HepG2 (cell line): ENCODE results near the gene WNK4. TPM values are rescaled to one million over a fixed set of nuclear protein-coding genes. Genes with fewer than 3 reads are reported as not detected.

Experiments
- ATAC-seq: fragments of 200-7000 bp; cut with Tn5 transposase; 3 replicates; pipeline ENCODE4 v1.9.1; 2020; ENCODE audit warnings: mild to moderate bottlenecking, moderate library complexity
- BruUV-seq: library from RNA; stranded (reverse); fragments of 400-500 nt; replicated peaks from 2 replicates; lab custom pipeline; 2021; lab: Mats Ljungman, UMichigan
- CTCF ChIA-PET: fragments of 300-600 bp; formaldehyde crosslinking; extraction: SDS; loops from one replicate; lab custom pipeline; 2021; ENCODE audit warnings: low total read pairs, inconsistent platforms, low intra/inter-chr PET ratio; lab: Yijun Ruan, JAX
- POLR2A ChIA-PET: fragments of 350-600 bp; sonication (Branson Sonifier 250); formaldehyde crosslinking; loops from one replicate; lab custom pipeline; 2020; ENCODE audit warnings: antibody characterized with exemption, inconsistent platforms; lab: Yijun Ruan, JAX
- DNase-seq: peaks from one replicate; pipeline ENCODE4 v3.0.0-alpha.2; 2015; ENCODE audit warnings: low spot score
- FAIRE-seq: peaks from 3 replicates; lab custom pipeline; 2011; peaks lifted over from hg19 to GRCh38; lab: Jason Lieb, UNC
- H2AFZ ChIP-seq: one replicate; pipeline ENCODE4 v1.6.1; 2011; ENCODE audit warnings: low read length, inconsistent platforms
- H3K27ac ChIP-seq: fragments of 300-600 bp; 3 replicates; pipeline ENCODE4 v1.8.0; 2011; ENCODE audit warnings: mixed run types, mild to moderate bottlenecking, mixed read lengths, low read length, inconsistent platforms; ENCODE audit not compliant: insufficient read depth; ENCODE audit errors: extremely low read length
- H3K27me3 ChIP-seq, 2 experiments: fragments of 200-600 bp in 1 of 2; 2 replicates in 1 of 2; 3 replicates in 1 of 2; pipeline versions ENCODE4 v1.6.0 to v1.8.0; 2011; ENCODE audit warnings: low read length in 2 of 2, mild to moderate bottlenecking in 2 of 2, moderate library complexity in 2 of 2, inconsistent platforms in 1 of 2; ENCODE audit not compliant: insufficient read depth in 2 of 2, control insufficient read depth in 1 of 2
- H3K36me3 ChIP-seq, 2 experiments: fragments of 200-600 bp in 1 of 2; replicated peaks in 1 of 2; 2 replicates in 1 of 2; 3 replicates in 1 of 2; pipeline versions ENCODE4 v1.5.1 to v1.8.0; 2011; ENCODE audit warnings: low read length in 2 of 2, inconsistent platforms in 1 of 2; ENCODE audit not compliant: insufficient read depth in 2 of 2, control insufficient read depth in 1 of 2
- H3K4me1 ChIP-seq: 2 replicates; pipeline ENCODE4 v1.5.1; 2012; ENCODE audit warnings: low read length, inconsistent platforms; ENCODE audit not compliant: insufficient read depth
- H3K4me2 ChIP-seq: 2 replicates; pipeline ENCODE4 v1.6.0; 2011; ENCODE audit warnings: low read depth, low read length, inconsistent platforms
- H3K4me3 ChIP-seq, 3 experiments: fragments of 200-600 bp in 1 of 3; sonication (generic), shearing (Covaris generic) in 1 of 3; replicated peaks in 1 of 3; 2 replicates each; pipeline ENCODE4 v1.5.1; 2011 to 2016; ENCODE audit warnings: low read length in 3 of 3, inconsistent platforms in 2 of 3, low read depth in 2 of 3, mild to moderate bottlenecking in 2 of 3, control low read depth in 1 of 3, mixed read lengths in 1 of 3; ENCODE audit not compliant: insufficient read depth in 1 of 3
- H3K79me2 ChIP-seq: one replicate; pipeline ENCODE4 v1.6.1; 2011; ENCODE audit warnings: low read length, inconsistent platforms; ENCODE audit not compliant: insufficient read depth
- H3K9ac ChIP-seq: 2 replicates; pipeline ENCODE4 v1.6.0; 2011; ENCODE audit warnings: mild to moderate bottlenecking, low read depth, low read length, inconsistent platforms; ENCODE audit not compliant: insufficient read depth
- H3K9me3 ChIP-seq: 2 replicates; pipeline ENCODE4 v1.5.1; 2012; ENCODE audit warnings: mild to moderate bottlenecking, low read length
- H4K20me1 ChIP-seq: 2 replicates; pipeline ENCODE4 v1.6.0; 2011; ENCODE audit warnings: inconsistent platforms, mild to moderate bottlenecking, low read length, moderate library complexity; ENCODE audit not compliant: insufficient read depth
- CHD2 ChIP-seq: IDR thresholded peaks from 2 replicates; pipeline ENCODE4 v1.6.1; 2011; ENCODE audit warnings: low read depth, low read length, improper control_type of control experiment
- HNRNPL ChIP-seq: fragments of 200-400 bp; formaldehyde crosslinking; IDR thresholded peaks from 2 replicates; pipeline ENCODE4 v1.6.1; 2017; ENCODE audit warnings: mild to moderate bottlenecking, low read depth, low read length
- KLF13 ChIP-seq: sonication (generic); formaldehyde crosslinking; IDR thresholded peaks from 2 replicates; pipeline ENCODE4 v1.4.0; 2020; ENCODE audit warnings: mild to moderate bottlenecking, missing genetic modification reagents
- PBX2 ChIP-seq: IDR thresholded peaks from 2 replicates; pipeline ENCODE4 v1.6.1; 2016; ENCODE audit warnings: control low read depth
- POLR2A ChIP-seq, 2 experiments: IDR thresholded peaks; 2 replicates each; pipeline ENCODE4 v1.6.1; 2011; ENCODE audit warnings: low read depth in 2 of 2, low read length in 2 of 2, mild to moderate bottlenecking in 1 of 2, moderate library complexity in 1 of 2; ENCODE audit not compliant: insufficient read depth in 1 of 2
- U2AF2 ChIP-seq: fragments of 200-400 bp; formaldehyde crosslinking; IDR thresholded peaks from 2 replicates; pipeline ENCODE4 v1.6.1; 2017; ENCODE audit warnings: low read depth, mild to moderate bottlenecking, low read length
- ZNF580 ChIP-seq: IDR thresholded peaks from 2 replicates; pipeline ENCODE4 v1.6.1; 2016; ENCODE audit warnings: low read depth, borderline replicate concordance
- ZNF589 ChIP-seq: sonication (generic); formaldehyde crosslinking; conservative IDR thresholded peaks from 2 replicates; pipeline ENCODE4 v1.8.0; 2022; ENCODE audit warnings: mild to moderate bottlenecking, moderate library complexity, missing genetic modification reagents
- ZNF652 ChIP-seq: IDR thresholded peaks from 2 replicates; pipeline ENCODE4 v1.6.1; 2016; ENCODE audit warnings: low read depth, borderline replicate concordance
- WGBS: methylation state at CpG from one replicate; pipeline ENCODE4 v1.1.6; 2017; ENCODE audit warnings: low lambda C conversion rate; 5-methylcytosine and 5-hydroxymethylcytosine counted together
- in situ Hi-C: cut with HindIII; loops from 2 replicates; pipeline ENCODE4 v1.10.0; 2017; ENCODE audit warnings: low pct_unique_long_range_greater_than_20kb; ENCODE audit not compliant: extremely low pct_ligation_motif_present
- intact Hi-C: fragments of 100-400 bp; cut with micrococcal nuclease; formaldehyde crosslinking; loops from one replicate; pipeline ENCODE4 v1.10.0; 2022; ENCODE audit not compliant: unreplicated experiment
- polyA plus RNA-seq, 8 experiments: library from polyadenylated mRNA; depleted of rRNA in 3 of 8; stranded (reverse) in 7 of 8; unstranded in 1 of 8; fragments of >200 nt; fragmentation: Illumina TruSeq in 4 of 8; extraction: Trizol in 4 of 8; gene quantifications; 2 replicates each; pipeline versions ENCODE4 v1.2.1 to v1.2.3, GENCODE V29; 2011 to 2016; ENCODE audit warnings: low read depth in 4 of 8, missing spikeins in 1 of 8, mixed read lengths in 1 of 8; ENCODE audit not compliant: insufficient read depth in 1 of 8
- total RNA-seq, 5 experiments: library from RNA; depleted of rRNA; stranded (reverse); fragments of >200 nt; fragmentation: Illumina TruSeq; extraction: Trizol; gene quantifications; 2 replicates each; pipeline ENCODE4 v1.2.3, GENCODE V29; 2016; ENCODE audit warnings: low read depth in 1 of 5

The WNK4 gene
- total and polyA plus RNA-seq, 2 of the 13 experiments (the other 11 are each of a cell fraction or from before 2014, with no cell fraction given), result 2.7 to 13.7 TPM

DNA sequence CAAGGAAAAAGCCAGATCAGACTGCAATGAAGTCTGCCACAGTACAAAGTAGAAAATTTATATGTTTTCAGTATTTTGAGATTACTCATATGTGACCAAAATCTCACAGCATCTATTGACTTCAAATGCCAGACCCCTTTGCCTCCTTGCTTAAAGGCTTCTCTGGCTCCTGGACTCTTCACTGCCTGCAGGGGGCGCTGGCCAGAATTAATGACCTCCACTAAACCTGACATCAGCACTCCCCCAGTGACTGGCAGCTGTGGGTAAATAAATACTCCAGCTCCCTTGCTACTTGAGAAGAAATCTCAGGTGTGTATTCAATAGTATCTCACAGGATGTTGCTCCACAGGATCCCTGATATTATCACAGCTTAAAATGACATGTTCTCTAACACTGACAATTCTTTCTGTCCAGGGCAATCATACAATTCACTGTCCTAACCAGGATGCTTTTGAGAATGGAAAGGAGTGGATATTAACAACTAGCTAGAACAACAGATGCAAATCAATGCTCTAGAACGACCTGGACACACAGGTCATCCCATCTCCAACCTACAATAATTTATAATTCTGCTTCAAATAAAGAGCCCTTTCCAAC lies 39.6 kb downstream of the WNK4 start (continued):
- peak; percentile 65; the same call in 1 of the 2 replicates for TF ChIP-seq PBX2 (CRISPR knock-in tag)
- TF ChIP-seq HNRNPL, result no peak
- TF ChIP-seq CHD2, result no peak
- no peak for TF ChIP-seq KLF13 (CRISPR knock-in tag)
- TF ChIP-seq ZNF589 (CRISPR knock-in tag), result no peak

DNA sequence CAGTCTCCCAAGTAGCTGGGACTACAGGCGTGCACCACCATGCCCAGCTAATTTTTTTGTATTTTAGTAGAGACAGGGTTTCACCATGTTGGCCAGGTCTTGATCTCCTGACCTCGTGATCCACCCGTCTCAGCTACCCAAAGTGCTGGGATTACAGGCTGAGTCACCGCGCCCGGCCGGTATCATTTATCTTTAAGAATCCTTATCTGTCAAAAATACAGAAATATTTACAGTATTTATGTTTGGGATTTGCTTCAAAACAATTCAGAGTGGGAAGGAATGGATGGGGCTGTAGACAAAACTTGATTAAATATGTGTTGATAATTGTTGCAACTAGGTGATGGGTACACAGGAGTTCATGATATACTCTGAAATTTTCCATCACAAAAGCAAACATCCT lies 40.8 kb downstream of the WNK4 start:
- Histone ChIP-seq H3K27me3 (peaks cover 0 to 7% of the 10 kb centered on the region in 2 experiments; a peak in 1 of 5 replicates), H2AFZ (no peak overlapping the region), H3K4me2 (no peak overlapping the region), H3K27ac (no peak overlapping the region), H3K4me1 (peaks cover 40% of the 10 kb centered on the region), H3K4me3 (no peak overlapping the region), H4K20me1 (no peaks in the 10 kb centered on the region), H3K36me3 (peaks cover 33 to 50% of the 10 kb centered on the region in 2 experiments), H3K9me3 (no peaks in the 10 kb centered on the region), H3K9ac (no peak overlapping the region), H3K79me2 (peaks cover 20% of the 10 kb centered on the region)
- ChIA-PET POLR2A (interaction anchor here (1.0 to 5.6 kb wide), 5 partner anchors 12 to 73 kb away, joined by 3 to 78 read pairs (median 9); partner anchors contain the start of genes PSME3, VPS25 and WNK4), CTCF (no interaction called here)
- TF ChIP-seq POLR2A (IDR thresholded peaks at IDR 0.05; ENCODE audit: insufficient read depth in 1 of 2, low read depth in 2 of 2, low read length in 2 of 2) (no peak), ZNF580 (CRISPR knock-in tag) (no peak), ZNF652 (CRISPR knock-in tag) (no peak), U2AF2 (no peak)
- WGBS, result 98% methylated on average over 7 of the region's 7 CpGs
- intact Hi-C loops, result no loop called here
- FAIRE-seq (no peak), ATAC-seq (no peak), DNase-seq (no peak)
- no TSS peak for BruUV-seq
- in situ Hi-C loops, result loop anchor here (10.0 kb wide), 1 partner anchor 106 kb away; no protein-coding TSS in a partner anchor
